ENCODE measurements around the gene ZNF581.

The ZNF581 gene

GRCh38 chr19:55648585-55649267 is 5.3 kb downstream of the ZNF581 start:
- no peak for DNase-seq (ENCODE audit: low spot score)

- DNase-seq (ENCODE audit: low spot score) = no peak
These were observed 6.0 kb downstream of the ZNF581 start for GRCh38 chr19:55649268-55650125.

GRCh38 chr19:55650126-55650557 is 6.7 kb downstream of the ZNF581 start:
- DNase-seq (ENCODE audit: low spot score) = no peak

GRCh38 chr19:55650602-55651230 is 7.3 kb downstream of the ZNF581 start:
- DNase-seq (ENCODE audit: low spot score) = no peak

- no peak for DNase-seq (ENCODE audit: low spot score)
These were observed 7.8 kb downstream of the ZNF581 start for GRCh38 chr19:55651236-55651635.

GRCh38 chr19:55652311-55653128 is 9.1 kb downstream of the ZNF581 start:
- no peak for DNase-seq (ENCODE audit: low spot score)

GRCh38 chr19:55653651-55654322 is 10.3 kb downstream of the ZNF581 start:
- peak; percentile 78 for DNase-seq (ENCODE audit: low spot score)

- DNase-seq (ENCODE audit: low spot score) = peak; percentile 82
These were observed 10.9 kb downstream of the ZNF581 start for GRCh38 chr19:55654323-55654867.

GRCh38 chr19:55654868-55655647 is 11.6 kb downstream of the ZNF581 start, which contains the start of gene U2AF2:
Gene U2AF2, plus strand, starts transcription at chr19:55655035. Its CDS starts 70 bp downstream, at chr19:55655105.
- DNase-seq (ENCODE audit: low spot score) = peak; percentile 91

GRCh38 chr19:55655648-55656040 is 12.2 kb downstream of the ZNF581 start:
- no peak for DNase-seq (ENCODE audit: low spot score)

- DNase-seq (ENCODE audit: low spot score) = no peak
These were observed 13.1 kb downstream of the ZNF581 start for GRCh38 chr19:55656552-55656951.

GRCh38 chr19:55656988-55657747 is 13.7 kb downstream of the ZNF581 start:
- DNase-seq (ENCODE audit: low spot score) = no peak

- no peak for DNase-seq (ENCODE audit: low spot score)
These were observed 15.5 kb downstream of the ZNF581 start for GRCh38 chr19:55658846-55659459.

- no peak for DNase-seq (ENCODE audit: low spot score)
These were observed 16.4 kb downstream of the ZNF581 start for GRCh38 chr19:55659822-55660221.

GRCh38 chr19:55660404-55660803 is 17.0 kb downstream of the ZNF581 start:
- no peak for DNase-seq (ENCODE audit: low spot score)

GRCh38 chr19:55660991-55661390 is 17.5 kb downstream of the ZNF581 start:
- DNase-seq (ENCODE audit: low spot score) = no peak

- no peak for DNase-seq (ENCODE audit: low spot score)
These were observed 18.4 kb downstream of the ZNF581 start for GRCh38 chr19:55661826-55662225.

- no peak for DNase-seq (ENCODE audit: low spot score)
These were observed 20.5 kb downstream of the ZNF581 start for GRCh38 chr19:55663846-55664536.

All from iPS-NIHi11 (cell line).